Endometrial microvascular endothelial cells (primary cell): ENCODE measurements around the gene AQP2. TPM values are rescaled to one million over a fixed set of nuclear protein-coding genes. Genes with fewer than 3 reads are reported as not detected.

Experiments used
- in situ Hi-C: cut with HindIII; loops from 2 replicates; pipeline ENCODE4 v1.10.0; 2017; ENCODE audit warnings: low sequenced_read_pairs, low pct_unique_long_range_greater_than_20kb; ENCODE audit errors: inconsistent ontology term
- total RNA-seq: library from RNA; depleted of rRNA; stranded (reverse); fragments of >200 nt; gene quantifications from one replicate; pipeline ENCODE4 v1.2.3, GENCODE V29; 2015; ENCODE audit errors: inconsistent ontology term

AQP2 gene
- total RNA-seq = not detected

- in situ Hi-C loops = no loop called here
Observed at GRCh38 chr12:49950273-49951251, at the start of gene AQP2. Gene AQP2 (plus strand): TSS chr12:49950737. CDS start chr12:49950831, 94 bp downstream.

- in situ Hi-C loops = no loop called here
Observed at GRCh38 chr12:49901026-49901425, 49.5 kb upstream of the AQP2 start.

- in situ Hi-C loops = no loop called here
Observed at GRCh38 chr12:49901986-49902385, 48.6 kb upstream of the AQP2 start.

- in situ Hi-C loops = no loop called here
Observed at GRCh38 chr12:49902399-49903350, 47.9 kb upstream of the AQP2 start.

GRCh38 chr12:49903351-49903699, 47.2 kb upstream of the AQP2 start:
- in situ Hi-C loops = no loop called here

- in situ Hi-C loops = no loop called here
Observed at GRCh38 chr12:49903700-49904423, 46.7 kb upstream of the AQP2 start, which contains the start of gene FAIM2. Gene FAIM2 (minus strand): TSS chr12:49903900. CDS start chr12:49903792, 108 bp downstream.

GRCh38 chr12:49904601-49905000, 45.9 kb upstream of the AQP2 start:
- in situ Hi-C loops = no loop called here

- in situ Hi-C loops = no loop called here
Observed at GRCh38 chr12:49905718-49906314, 44.7 kb upstream of the AQP2 start.

- in situ Hi-C loops = no loop called here
Observed at GRCh38 chr12:49907352-49907751, 43.2 kb upstream of the AQP2 start.

GRCh38 chr12:49909356-49909755, 41.2 kb upstream of the AQP2 start:
- in situ Hi-C loops = no loop called here

- in situ Hi-C loops = no loop called here
Observed at GRCh38 chr12:49909826-49910225, 40.7 kb upstream of the AQP2 start.

- in situ Hi-C loops = no loop called here
Observed at GRCh38 chr12:49910331-49911212, 40.0 kb upstream of the AQP2 start.

GRCh38 chr12:49911213-49911605, 39.3 kb upstream of the AQP2 start:
- in situ Hi-C loops = no loop called here

- in situ Hi-C loops = no loop called here
Observed at GRCh38 chr12:49912345-49913255, 37.9 kb upstream of the AQP2 start.

GRCh38 chr12:49916129-49916919, 34.2 kb upstream of the AQP2 start:
- in situ Hi-C loops = no loop called here
